T-helper 22 cell (primary cell): ENCODE data around the gene TRPM8.

Source experiments
- DNase-seq: peaks from one replicate; pipeline ENCODE4 v3.0.0-alpha.2; 2020; ENCODE audit warnings: low read depth

TRPM8 gene

GRCh38 chr2:234002281-234002680 is 85.1 kb downstream of the TRPM8 start:
- DNase-seq = no peak

- no peak for DNase-seq
Observed at GRCh38 chr2:234003972-234004617, 86.9 kb downstream of the TRPM8 start.

GRCh38 chr2:234005126-234005525 is 88.0 kb downstream of the TRPM8 start:
- DNase-seq = no peak

- no peak for DNase-seq
Observed at GRCh38 chr2:234006501-234006900, 89.3 kb downstream of the TRPM8 start.

- DNase-seq = no peak
Observed at GRCh38 chr2:234014427-234014826, 97.3 kb downstream of the TRPM8 start.

GRCh38 chr2:234015861-234016260 is 98.7 kb downstream of the TRPM8 start:
- no peak for DNase-seq

- DNase-seq = no peak
Observed at GRCh38 chr2:234019896-234020295, 102.7 kb downstream of the TRPM8 start.

- DNase-seq = no peak
Observed at GRCh38 chr2:234020332-234020731, 103.2 kb downstream of the TRPM8 start.

GRCh38 chr2:234022424-234022823 is 105.3 kb downstream of the TRPM8 start:
- no peak for DNase-seq

GRCh38 chr2:234024304-234024703 is 107.1 kb downstream of the TRPM8 start:
- DNase-seq = no peak

- DNase-seq = no peak
Observed at GRCh38 chr2:234025466-234025865, 108.3 kb downstream of the TRPM8 start.

GRCh38 chr2:234025891-234026401 is 108.8 kb downstream of the TRPM8 start:
- DNase-seq = no peak

GRCh38 chr2:234026693-234027254 is 109.6 kb downstream of the TRPM8 start:
- no peak for DNase-seq

- no peak for DNase-seq
Observed at GRCh38 chr2:234027641-234028040, 110.5 kb downstream of the TRPM8 start.

GRCh38 chr2:234029150-234029733 is 112.1 kb downstream of the TRPM8 start:
- DNase-seq = no peak

GRCh38 chr2:234031207-234031606 is 114.0 kb downstream of the TRPM8 start:
- DNase-seq = no peak

GRCh38 chr2:234032279-234032856 is 115.2 kb downstream of the TRPM8 start:
- DNase-seq = peak; percentile 39

GRCh38 chr2:234033174-234033573 is 116.0 kb downstream of the TRPM8 start:
- DNase-seq = no peak

- no peak for DNase-seq
Observed at GRCh38 chr2:234033885-234034284, 116.7 kb downstream of the TRPM8 start.

GRCh38 chr2:234038076-234038802 is 121.1 kb downstream of the TRPM8 start:
- no peak for DNase-seq

- no peak for DNase-seq
Observed at GRCh38 chr2:234044157-234044556, 127.0 kb downstream of the TRPM8 start.

- DNase-seq = no peak
Observed at GRCh38 chr2:234046521-234046920, 129.3 kb downstream of the TRPM8 start.
